ENCODE measurements around the gene TAF11L11.
"Not testable (repeated sequence)": the region's sequence is repeated elsewhere in the genome, so short reads cannot be mapped to it uniquely, and the experiment has no call there.

Gene TAF11L11

GRCh38 chr5:17620627-17621026 lies 16.6 kb downstream of the TAF11L11 start:
- DNase-seq (ENCODE audit: extremely low read depth, low read depth): no peak
- H3K4me3 ChIP-seq (replicated peaks; ENCODE audit: low read depth, low read length): no peak overlapping the region
- no peak for TF ChIP-seq CTCF (IDR thresholded peaks at IDR 0.05; ENCODE audit: low read depth, low read length, missing control alignments)

- no peak for DNase-seq (ENCODE audit: extremely low read depth, low read depth)
- no peak overlapping the region for H3K4me3 ChIP-seq (replicated peaks; ENCODE audit: low read depth, low read length)
- TF ChIP-seq CTCF (IDR thresholded peaks at IDR 0.05; ENCODE audit: low read depth, low read length, missing control alignments): no peak
Observed at GRCh38 chr5:17625686-17626085, 21.7 kb downstream of the TAF11L11 start.

- DNase-seq (ENCODE audit: extremely low read depth, low read depth); H3K4me3 ChIP-seq (replicated peaks; ENCODE audit: low read depth, low read length): not testable (repeated sequence)
Observed at GRCh38 chr5:17631788-17632187, 27.8 kb downstream of the TAF11L11 start, which contains the start of gene TAF11L13. Gene TAF11L13, plus strand, starts transcription at chr5:17632088.

GRCh38 chr5:17634160-17634559 lies 30.2 kb downstream of the TAF11L11 start, which contains the start of gene TAF11L14:
Gene TAF11L14, plus strand, starts transcription at chr5:17634460.
- H3K4me3 ChIP-seq (replicated peaks; ENCODE audit: low read depth, low read length): no peak within 1 kb of the TSS
- DNase-seq (ENCODE audit: extremely low read depth, low read depth): no peak
- no peak for TF ChIP-seq CTCF (IDR thresholded peaks at IDR 0.05; ENCODE audit: low read depth, low read length, missing control alignments)

- DNase-seq (ENCODE audit: extremely low read depth, low read depth); H3K4me3 ChIP-seq (replicated peaks; ENCODE audit: low read depth, low read length): not testable (repeated sequence)
Observed at GRCh38 chr5:17649232-17649631, 45.2 kb downstream of the TAF11L11 start.

GRCh38 chr5:17655201-17655759 lies 51.3 kb downstream of the TAF11L11 start:
- DNase-seq (ENCODE audit: extremely low read depth, low read depth); H3K4me3 ChIP-seq (replicated peaks; ENCODE audit: low read depth, low read length): not testable (repeated sequence)
